Neural cell (in vitro differentiated cells): Measurements from ENCODE around the gene KCNIP3.

ENCODE experiments used
- CTCF ChIP-seq: fragments of 450-650 bp; IDR thresholded peaks from 2 replicates; pipeline ENCODE4 v1.5.1; 2014; ENCODE audit warnings: antibody characterized with exemption, mild to moderate bottlenecking, moderate library complexity; ENCODE audit not compliant: poor library complexity, severe bottlenecking
- EZH2 ChIP-seq: fragments of 200-600, 300-800 bp; shearing (Covaris generic), sonication (generic); IDR thresholded peaks from 2 replicates; pipeline ENCODE4 v1.6.1; 2014; ENCODE audit warnings: antibody characterized with exemption, low read length, borderline replicate concordance, mild to moderate bottlenecking; ENCODE audit not compliant: insufficient read depth, poor library complexity, severe bottlenecking
- RAD21 ChIP-seq: fragments of 450-650 bp; conservative IDR thresholded peaks from 2 replicates; pipeline ENCODE4 v1.6.1; 2014; ENCODE audit warnings: antibody characterized with exemption, mild to moderate bottlenecking, moderate library complexity
- SMC3 ChIP-seq: fragments of 450-650 bp; conservative IDR thresholded peaks from 2 replicates; pipeline ENCODE4 v1.6.1; 2014; ENCODE audit warnings: antibody characterized with exemption, mild to moderate bottlenecking, moderate library complexity; ENCODE audit not compliant: poor library complexity
- TAF1 ChIP-seq: IDR thresholded peaks from 2 replicates; pipeline ENCODE4 v1.6.1; 2012; ENCODE audit warnings: low read depth

GRCh38 chr2:95308426-95308990 lies 11.4 kb downstream of the KCNIP3 start:
- no peak for TF ChIP-seq RAD21
- TF ChIP-seq SMC3 = no peak
- TF ChIP-seq EZH2 = no peak
- TF ChIP-seq CTCF = no peak
- no peak for TF ChIP-seq TAF1
